Prostate gland (tissue), 2 donors: Measurements from ENCODE around the gene GRHPR.

ENCODE experiments used
- POLR2A ChIP-seq: fragments of 450-650 bp; IDR thresholded peaks from one replicate; pipeline ENCODE4 v1.6.1; 2016; ENCODE audit warnings: antibody characterized with exemption, mild to moderate bottlenecking
- TF ChIP-seq, protein P1 (sequence below), 4 experiments: fragments of 200-600 bp in 2 of 4; fragments of 450-650 bp in 2 of 4; sonication (generic) in 2 of 4; IDR thresholded peaks; 1 replicate in 3 of 4; 2 replicates in 1 of 4; pipeline ENCODE4 v1.5.1; 2016 to 2019; ENCODE audit warnings: antibody characterized with exemption in 4 of 4, mild to moderate bottlenecking in 2 of 4, moderate library complexity in 2 of 4

DNA sequence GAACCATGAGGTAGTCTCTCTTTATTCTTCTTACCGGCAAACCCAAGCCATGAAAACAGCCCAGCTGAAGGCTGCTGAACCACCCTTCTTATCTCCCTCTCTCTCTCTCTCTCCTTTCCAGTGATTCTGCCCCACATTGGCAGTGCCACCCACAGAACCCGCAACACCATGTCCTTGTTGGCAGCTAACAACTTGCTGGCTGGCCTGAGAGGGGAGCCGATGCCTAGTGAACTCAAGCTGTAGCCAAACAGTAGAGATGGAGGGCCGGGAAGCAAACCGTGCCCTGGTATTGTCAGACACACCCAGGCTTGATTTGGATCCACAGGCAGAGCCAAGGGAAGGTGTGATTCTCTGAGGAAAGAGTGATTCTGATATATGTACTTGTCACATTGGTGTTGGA lies 14.0 kb downstream of the GRHPR start:
- TF ChIP-seq, protein P1, sequence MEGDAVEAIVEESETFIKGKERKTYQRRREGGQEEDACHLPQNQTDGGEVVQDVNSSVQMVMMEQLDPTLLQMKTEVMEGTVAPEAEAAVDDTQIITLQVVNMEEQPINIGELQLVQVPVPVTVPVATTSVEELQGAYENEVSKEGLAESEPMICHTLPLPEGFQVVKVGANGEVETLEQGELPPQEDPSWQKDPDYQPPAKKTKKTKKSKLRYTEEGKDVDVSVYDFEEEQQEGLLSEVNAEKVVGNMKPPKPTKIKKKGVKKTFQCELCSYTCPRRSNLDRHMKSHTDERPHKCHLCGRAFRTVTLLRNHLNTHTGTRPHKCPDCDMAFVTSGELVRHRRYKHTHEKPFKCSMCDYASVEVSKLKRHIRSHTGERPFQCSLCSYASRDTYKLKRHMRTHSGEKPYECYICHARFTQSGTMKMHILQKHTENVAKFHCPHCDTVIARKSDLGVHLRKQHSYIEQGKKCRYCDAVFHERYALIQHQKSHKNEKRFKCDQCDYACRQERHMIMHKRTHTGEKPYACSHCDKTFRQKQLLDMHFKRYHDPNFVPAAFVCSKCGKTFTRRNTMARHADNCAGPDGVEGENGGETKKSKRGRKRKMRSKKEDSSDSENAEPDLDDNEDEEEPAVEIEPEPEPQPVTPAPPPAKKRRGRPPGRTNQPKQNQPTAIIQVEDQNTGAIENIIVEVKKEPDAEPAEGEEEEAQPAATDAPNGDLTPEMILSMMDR (IDR thresholded peaks at IDR 0.05), result no peak
- no peak for TF ChIP-seq POLR2A
